Measurements from ENCODE around the gene NIT1. TPM values are rescaled to one million over a fixed set of nuclear protein-coding genes. Genes with fewer than 3 reads are reported as not detected.

The NIT1 gene
- total and polyA plus RNA-seq, 2 of the 13 experiments (the other 11 are each of a cell fraction or from before 2014, with no cell fraction given) = 22.7 to 31.0 TPM

- no peak for TF ChIP-seq ZNF18 (CRISPR knock-in tag; IDR thresholded peaks at IDR 0.05; ENCODE audit: insufficient replicate concordance)
- TF ChIP-seq ZFP82 (CRISPR knock-in tag; IDR thresholded peaks at IDR 0.05; ENCODE audit: borderline replicate concordance) = no peak
- no peak for TF ChIP-seq FOXP4 (CRISPR knock-in tag; IDR thresholded peaks at IDR 0.05)
- no peak for TF ChIP-seq CBX1 (IDR thresholded peaks at IDR 0.05; ENCODE audit: low read depth)
- TF ChIP-seq AFF4 (CRISPR knock-in tag; IDR thresholded peaks at IDR 0.05) = no peak
- no peak for TF ChIP-seq KLF9 (CRISPR knock-in tag; IDR thresholded peaks at IDR 0.05; ENCODE audit: low read depth)
- no peak for TF ChIP-seq SP2 (CRISPR knock-in tag; IDR thresholded peaks at IDR 0.05)
- TF ChIP-seq CEBPZ (IDR thresholded peaks at IDR 0.05; ENCODE audit: low read length) = no peak
- no peak for TF ChIP-seq ZNF83 (CRISPR knock-in tag; IDR thresholded peaks at IDR 0.05; ENCODE audit: borderline replicate concordance)
- TF ChIP-seq ZNF704 (CRISPR knock-in tag; IDR thresholded peaks at IDR 0.05; ENCODE audit: borderline replicate concordance) = no peak
- TF ChIP-seq TSC22D2 (CRISPR knock-in tag; IDR thresholded peaks at IDR 0.05; ENCODE audit: borderline replicate concordance) = no peak
- no peak for TF ChIP-seq CSRNP2 (CRISPR knock-in tag; conservative IDR thresholded peaks at IDR 0.05; ENCODE audit: low read depth)
- no peak for TF ChIP-seq HOXD1 (CRISPR knock-in tag; IDR thresholded peaks at IDR 0.05)
- TF ChIP-seq ZNF7 (CRISPR knock-in tag; IDR thresholded peaks at IDR 0.05) = no peak
- peak; percentile 22; the same call in 1 of the 2 replicates for TF ChIP-seq KDM2A (CRISPR knock-in tag; IDR thresholded peaks at IDR 0.05; ENCODE audit: borderline replicate concordance, low read depth)
Measured at GRCh38 chr1:161074676-161075368, 43.1 kb upstream of the NIT1 start (continued).
